ENCODE results near the gene PPL. TPM values are rescaled to one million over a fixed set of nuclear protein-coding genes. Genes with fewer than 3 reads are reported as not detected.

PPL gene
- total RNA-seq, 1 donor = 27.1 TPM

DNA sequence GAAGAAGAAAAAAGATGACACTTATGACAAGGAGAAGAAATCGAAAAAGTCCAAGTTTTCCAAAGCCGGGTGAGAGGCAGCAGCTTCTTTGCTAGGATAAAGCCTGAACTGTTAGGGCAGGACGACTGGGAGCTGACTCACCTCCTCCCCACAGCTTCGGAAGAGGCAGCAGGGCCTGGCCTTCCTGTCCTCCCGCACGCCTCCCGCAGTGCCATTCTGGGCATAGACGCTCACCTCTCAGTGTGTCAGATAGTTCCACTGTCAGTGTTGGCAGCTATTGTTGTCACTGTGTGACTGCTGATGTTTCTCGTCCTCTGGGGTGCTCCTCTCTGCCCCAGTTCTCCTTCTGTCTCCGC lies 77.1 kb downstream of the PPL start:
- Histone ChIP-seq H3K4me2 (ENCODE audit: insufficient read depth, low read length) (no peak overlapping the region), H3K4me3 (ENCODE audit: insufficient read depth, low read length) (no peak overlapping the region), H2AFZ (ENCODE audit: low read length) (no peak overlapping the region), H3K27me3 (ENCODE audit: insufficient read depth, low read length) (no peaks in the 10 kb centered on the region), H3K36me3 (ENCODE audit: insufficient read depth, low read length) (peaks cover 60% of the 10 kb centered on the region), H4K20me1 (ENCODE audit: insufficient read depth, low read length) (peaks cover 39% of the 10 kb centered on the region), H3K4me1 (ENCODE audit: insufficient read depth, low read length) (no peaks in the 10 kb centered on the region), H3K27ac (ENCODE audit: low read depth, low read length) (no peak overlapping the region), H3K9me3 (ENCODE audit: low read depth, low read length) (no peaks in the 10 kb centered on the region), H3K79me2 (ENCODE audit: insufficient read depth, low read length) (peaks cover 93% of the 10 kb centered on the region)
- DNase-seq (ENCODE audit: insufficient read length, low spot score, missing footprints) = peak; percentile 83
- TF ChIP-seq, protein P1, sequence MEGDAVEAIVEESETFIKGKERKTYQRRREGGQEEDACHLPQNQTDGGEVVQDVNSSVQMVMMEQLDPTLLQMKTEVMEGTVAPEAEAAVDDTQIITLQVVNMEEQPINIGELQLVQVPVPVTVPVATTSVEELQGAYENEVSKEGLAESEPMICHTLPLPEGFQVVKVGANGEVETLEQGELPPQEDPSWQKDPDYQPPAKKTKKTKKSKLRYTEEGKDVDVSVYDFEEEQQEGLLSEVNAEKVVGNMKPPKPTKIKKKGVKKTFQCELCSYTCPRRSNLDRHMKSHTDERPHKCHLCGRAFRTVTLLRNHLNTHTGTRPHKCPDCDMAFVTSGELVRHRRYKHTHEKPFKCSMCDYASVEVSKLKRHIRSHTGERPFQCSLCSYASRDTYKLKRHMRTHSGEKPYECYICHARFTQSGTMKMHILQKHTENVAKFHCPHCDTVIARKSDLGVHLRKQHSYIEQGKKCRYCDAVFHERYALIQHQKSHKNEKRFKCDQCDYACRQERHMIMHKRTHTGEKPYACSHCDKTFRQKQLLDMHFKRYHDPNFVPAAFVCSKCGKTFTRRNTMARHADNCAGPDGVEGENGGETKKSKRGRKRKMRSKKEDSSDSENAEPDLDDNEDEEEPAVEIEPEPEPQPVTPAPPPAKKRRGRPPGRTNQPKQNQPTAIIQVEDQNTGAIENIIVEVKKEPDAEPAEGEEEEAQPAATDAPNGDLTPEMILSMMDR (IDR thresholded peaks at IDR 0.05; ENCODE audit: extremely low read depth, low read depth, low read length) = no peak

DNA sequence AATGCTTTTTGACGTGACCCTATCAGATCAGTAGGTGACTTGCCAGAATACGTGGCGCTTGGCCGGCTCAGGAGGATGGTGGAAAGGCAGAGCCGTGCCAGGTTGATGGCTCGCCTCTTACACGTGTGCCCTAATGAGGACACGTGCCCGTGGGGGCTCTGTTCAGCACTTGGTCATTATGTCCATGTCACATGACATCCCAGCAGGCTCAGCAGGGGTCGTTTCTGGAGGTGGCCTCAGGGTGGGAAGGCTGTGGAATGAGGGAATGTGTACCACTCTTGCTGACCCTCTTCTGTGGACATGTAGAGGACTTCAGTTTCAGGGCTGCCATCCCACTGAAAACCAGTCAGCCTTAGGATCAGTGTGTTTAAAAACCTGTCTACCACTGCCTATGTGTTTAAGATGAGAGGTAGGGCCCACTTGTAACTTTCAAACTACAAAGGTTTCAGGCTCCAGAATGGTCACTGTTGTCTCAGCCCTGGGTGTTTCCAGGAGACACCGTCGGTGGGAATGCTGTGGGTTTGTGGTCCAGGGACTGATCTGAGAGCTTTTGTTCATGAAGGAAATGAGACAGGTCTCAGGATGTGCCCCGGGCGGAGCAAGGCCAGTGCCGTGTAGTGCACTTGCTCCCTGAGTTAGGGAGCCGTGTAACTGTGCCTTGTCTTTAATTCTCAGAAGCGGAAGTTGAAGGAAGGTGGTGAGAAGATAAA lies 77.6 kb downstream of the PPL start:
- Histone ChIP-seq H4K20me1 (ENCODE audit: insufficient read depth, low read length) (peaks cover 37% of the 10 kb centered on the region), H3K9me3 (ENCODE audit: low read depth, low read length) (no peaks in the 10 kb centered on the region), H3K4me1 (ENCODE audit: insufficient read depth, low read length) (no peaks in the 10 kb centered on the region), H3K79me2 (ENCODE audit: insufficient read depth, low read length) (peaks cover 93% of the 10 kb centered on the region), H3K36me3 (ENCODE audit: insufficient read depth, low read length) (peaks cover 61% of the 10 kb centered on the region), H3K27me3 (ENCODE audit: insufficient read depth, low read length) (no peaks in the 10 kb centered on the region), H3K4me2 (ENCODE audit: insufficient read depth, low read length) (no peak overlapping the region), H2AFZ (ENCODE audit: low read length) (no peak overlapping the region), H3K27ac (ENCODE audit: low read depth, low read length) (no peak overlapping the region), H3K4me3 (ENCODE audit: insufficient read depth, low read length) (no peak overlapping the region)
- DNase-seq (ENCODE audit: insufficient read length, low spot score, missing footprints) = no peak
- TF ChIP-seq, protein P1 (IDR thresholded peaks at IDR 0.05; ENCODE audit: extremely low read depth, low read depth, low read length) = no peak

DNA sequence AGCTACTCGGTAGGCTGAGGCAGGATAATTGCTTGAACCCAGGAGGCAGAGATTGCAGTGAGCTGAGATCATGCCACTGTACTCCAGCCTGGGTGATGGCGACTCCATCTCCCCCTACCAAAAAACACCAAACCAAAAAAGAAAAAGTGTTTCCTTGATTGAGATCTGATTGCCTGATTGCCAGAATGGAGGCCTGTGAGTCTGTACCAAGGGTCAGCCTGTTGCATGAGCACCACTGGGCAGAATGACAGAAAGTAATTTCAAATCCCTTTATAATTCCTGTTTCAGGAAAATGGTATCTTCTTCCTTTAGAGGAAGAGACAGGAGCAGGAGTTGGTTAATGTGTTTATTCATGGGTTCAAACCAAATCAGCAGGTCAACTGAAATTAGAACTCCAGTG lies 81.1 kb downstream of the PPL start:
- Histone ChIP-seq H3K36me3 (ENCODE audit: insufficient read depth, low read length) (peaks cover 63% of the 10 kb centered on the region), H3K9me3 (ENCODE audit: low read depth, low read length) (no peaks in the 10 kb centered on the region), H3K4me3 (ENCODE audit: insufficient read depth, low read length) (no peak overlapping the region), H2AFZ (ENCODE audit: low read length) (no peak overlapping the region), H4K20me1 (ENCODE audit: insufficient read depth, low read length) (peaks cover 36% of the 10 kb centered on the region), H3K4me2 (ENCODE audit: insufficient read depth, low read length) (no peak overlapping the region), H3K27me3 (ENCODE audit: insufficient read depth, low read length) (no peaks in the 10 kb centered on the region), H3K79me2 (ENCODE audit: insufficient read depth, low read length) (peaks cover 90% of the 10 kb centered on the region), H3K4me1 (ENCODE audit: insufficient read depth, low read length) (peaks cover 7% of the 10 kb centered on the region), H3K27ac (ENCODE audit: low read depth, low read length) (no peak overlapping the region)
- DNase-seq (ENCODE audit: insufficient read length, low spot score, missing footprints) = no peak
- TF ChIP-seq, protein P1 (IDR thresholded peaks at IDR 0.05; ENCODE audit: extremely low read depth, low read depth, low read length) = no peak

DNA sequence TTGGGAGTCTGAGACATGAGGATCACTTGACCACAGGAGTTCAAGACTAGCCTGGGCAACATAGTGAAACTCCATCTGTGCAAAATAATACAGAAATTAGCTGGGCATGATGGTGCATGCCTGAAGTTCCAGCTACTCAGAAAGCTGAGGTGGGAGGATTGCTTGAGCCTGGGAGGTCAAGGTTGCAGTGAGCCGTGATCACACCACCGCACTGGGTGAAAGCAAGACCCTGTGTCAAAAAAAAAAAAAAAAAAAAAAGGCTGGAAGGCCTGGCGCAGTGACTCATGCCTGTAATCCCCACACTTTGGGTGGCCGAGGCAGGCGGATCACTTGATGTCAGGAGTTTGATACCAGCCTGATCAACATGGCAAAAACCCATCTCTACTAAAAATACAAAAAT lies 81.6 kb downstream of the PPL start:
- Histone ChIP-seq H3K4me2 (ENCODE audit: insufficient read depth, low read length) (no peak overlapping the region), H3K4me1 (ENCODE audit: insufficient read depth, low read length) (peaks cover 7% of the 10 kb centered on the region), H3K36me3 (ENCODE audit: insufficient read depth, low read length) (peaks cover 58% of the 10 kb centered on the region), H3K9me3 (ENCODE audit: low read depth, low read length) (no peaks in the 10 kb centered on the region), H2AFZ (ENCODE audit: low read length) (no peak overlapping the region), H3K4me3 (ENCODE audit: insufficient read depth, low read length) (no peak overlapping the region), H3K27ac (ENCODE audit: low read depth, low read length) (no peak overlapping the region), H3K27me3 (ENCODE audit: insufficient read depth, low read length) (no peaks in the 10 kb centered on the region), H3K79me2 (ENCODE audit: insufficient read depth, low read length) (peaks cover 90% of the 10 kb centered on the region), H4K20me1 (ENCODE audit: insufficient read depth, low read length) (peaks cover 39% of the 10 kb centered on the region)
- TF ChIP-seq, protein P1 (IDR thresholded peaks at IDR 0.05; ENCODE audit: extremely low read depth, low read depth, low read length) = no peak
- no peak for DNase-seq (ENCODE audit: insufficient read length, low spot score, missing footprints)
